Kidney (tissue), 14 donors: ENCODE data around the gene TCEANC2. TPM values are rescaled to one million over a fixed set of nuclear protein-coding genes. Genes with fewer than 3 reads are reported as not detected.

Experiments
- DNase-seq, 5 donors: peaks; one replicate each; pipeline ENCODE4 v3.0.0-alpha.2; 2013 to 2020
- FAIRE-seq: peaks from 2 replicates; lab custom pipeline; 2012; peaks lifted over from hg19 to GRCh38; lab: Jason Lieb, UNC
- H3K27ac ChIP-seq, 2 donors: one replicate each; pipeline ENCODE4 v1.7.0; 2013; ENCODE audit warnings: low read depth in 2 of 2, low read length in 2 of 2, inconsistent platforms in 1 of 2
- H3K27me3 ChIP-seq: one replicate; pipeline ENCODE4 v1.7.1; 2013; ENCODE audit warnings: low read length, inconsistent platforms; ENCODE audit not compliant: control insufficient read depth, insufficient read depth
- H3K36me3 ChIP-seq, 3 donors: one replicate each; pipeline versions ENCODE4 v1.7.0 to v1.7.1; 2013; ENCODE audit warnings: low read length in 3 of 3, control low read depth in 1 of 3, inconsistent platforms in 1 of 3; ENCODE audit not compliant: insufficient read depth in 3 of 3, control insufficient read depth in 2 of 3
- H3K4me1 ChIP-seq, 3 donors: one replicate each; pipeline versions ENCODE4 v1.7.0 to v1.7.1; 2013; ENCODE audit warnings: low read length in 3 of 3, inconsistent platforms in 1 of 3, low read depth in 1 of 3; ENCODE audit not compliant: control insufficient read depth in 2 of 3, insufficient read depth in 2 of 3
- H3K4me3 ChIP-seq, 3 donors: one replicate each; pipeline versions ENCODE4 v1.7.0 to v1.8.1; 2013; ENCODE audit warnings: low read length in 3 of 3, control low read depth in 1 of 3, inconsistent platforms in 1 of 3
- H3K9ac ChIP-seq, 3 donors: one replicate each; pipeline versions ENCODE4 v1.7.0 to v1.7.1; 2013; ENCODE audit warnings: low read length in 3 of 3, control low read depth in 1 of 3, inconsistent platforms in 1 of 3
- H3K9me3 ChIP-seq, 3 donors: one replicate each; pipeline versions ENCODE4 v1.7.0 to v1.7.1; 2013; ENCODE audit warnings: low read length in 3 of 3, control low read depth in 1 of 3, inconsistent platforms in 1 of 3; ENCODE audit not compliant: control insufficient read depth in 2 of 3, insufficient read depth in 1 of 3
- intact Hi-C: fragments of 100-400 bp; cut with DNase I; formaldehyde crosslinking; loops from one replicate; pipeline ENCODE4 v1.11.1; 2022
- polyA plus RNA-seq: library from polyadenylated mRNA; stranded (reverse); fragments of 350-450 nt; fragmentation: Illumina TruSeq; extraction: RNeasy Lipid Tissue Mini Kit (QIAGEN cat#74804); gene quantifications from one replicate; pipeline ENCODE4 v1.2.3, GENCODE V29; 2014; ENCODE audit warnings: low read depth, low replicate concordance; ENCODE audit not compliant: insufficient read depth
- total RNA-seq: library from RNA; stranded (reverse); fragmentation: NEBNext Ultra II Directional; extraction: Animal tissue kit (Norgen Biotek cat#: 25700); gene quantifications from one replicate; pipeline ENCODE4 v1.2.1, GENCODE V29; 2021
- TF ChIP-seq, protein P1 (sequence below): IDR thresholded peaks from 3 replicates; pipeline ENCODE4 v1.5.1; 2012; ENCODE audit warnings: mild to moderate bottlenecking, moderate library complexity, borderline replicate concordance; ENCODE audit not compliant: insufficient read depth; ENCODE audit errors: extremely low read depth
- donor health status: control.
- donor health status: control.
- donor health status: control.
- donor health status: control.
- donor health status: control.
- donor health status: DM: yes; HTN: yes; CAD: no.
- donor health status: Normal renal cell carcinoma (clear cell type).

The TCEANC2 gene
- total and polyA plus RNA-seq, 2 donors from 2014 or later, result 3.1 to 5.1 TPM

DNA sequence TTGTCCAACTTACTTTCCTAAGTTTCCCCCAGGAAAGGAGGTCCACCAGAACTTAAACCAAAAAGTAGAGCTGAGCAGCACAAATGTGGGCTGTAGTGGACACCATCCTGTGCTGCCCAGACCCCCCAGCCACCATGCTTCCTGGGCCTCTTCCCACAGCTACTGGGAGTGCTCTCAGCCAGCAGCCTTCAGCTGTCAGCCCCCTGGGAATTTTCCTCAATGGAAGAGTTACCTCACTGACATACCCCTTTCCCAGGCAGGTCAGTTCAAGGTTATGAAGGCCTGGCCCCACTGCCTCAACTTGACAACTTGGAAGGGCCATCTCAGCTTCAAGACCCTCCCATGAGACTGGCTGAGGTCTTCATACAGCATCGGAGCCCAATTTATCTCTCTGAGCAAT is 51.7 kb downstream of the TCEANC2 start:
- no peak overlapping the region for H3K4me3 ChIP-seq
- H3K9me3 ChIP-seq, result no peaks in the 10 kb centered on the region
- H3K4me1 ChIP-seq, result no peaks in the 10 kb centered on the region
- no peak for FAIRE-seq
- no peak overlapping the region for H3K9ac ChIP-seq
- TF ChIP-seq, protein P1, sequence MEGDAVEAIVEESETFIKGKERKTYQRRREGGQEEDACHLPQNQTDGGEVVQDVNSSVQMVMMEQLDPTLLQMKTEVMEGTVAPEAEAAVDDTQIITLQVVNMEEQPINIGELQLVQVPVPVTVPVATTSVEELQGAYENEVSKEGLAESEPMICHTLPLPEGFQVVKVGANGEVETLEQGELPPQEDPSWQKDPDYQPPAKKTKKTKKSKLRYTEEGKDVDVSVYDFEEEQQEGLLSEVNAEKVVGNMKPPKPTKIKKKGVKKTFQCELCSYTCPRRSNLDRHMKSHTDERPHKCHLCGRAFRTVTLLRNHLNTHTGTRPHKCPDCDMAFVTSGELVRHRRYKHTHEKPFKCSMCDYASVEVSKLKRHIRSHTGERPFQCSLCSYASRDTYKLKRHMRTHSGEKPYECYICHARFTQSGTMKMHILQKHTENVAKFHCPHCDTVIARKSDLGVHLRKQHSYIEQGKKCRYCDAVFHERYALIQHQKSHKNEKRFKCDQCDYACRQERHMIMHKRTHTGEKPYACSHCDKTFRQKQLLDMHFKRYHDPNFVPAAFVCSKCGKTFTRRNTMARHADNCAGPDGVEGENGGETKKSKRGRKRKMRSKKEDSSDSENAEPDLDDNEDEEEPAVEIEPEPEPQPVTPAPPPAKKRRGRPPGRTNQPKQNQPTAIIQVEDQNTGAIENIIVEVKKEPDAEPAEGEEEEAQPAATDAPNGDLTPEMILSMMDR, result no peak
- H3K27ac ChIP-seq, result no peak overlapping the region
- H3K36me3 ChIP-seq, result no peaks in the 10 kb centered on the region
- DNase-seq, result no peak
- no peaks in the 10 kb centered on the region for H3K27me3 ChIP-seq
- intact Hi-C loops, result no loop called here

DNA sequence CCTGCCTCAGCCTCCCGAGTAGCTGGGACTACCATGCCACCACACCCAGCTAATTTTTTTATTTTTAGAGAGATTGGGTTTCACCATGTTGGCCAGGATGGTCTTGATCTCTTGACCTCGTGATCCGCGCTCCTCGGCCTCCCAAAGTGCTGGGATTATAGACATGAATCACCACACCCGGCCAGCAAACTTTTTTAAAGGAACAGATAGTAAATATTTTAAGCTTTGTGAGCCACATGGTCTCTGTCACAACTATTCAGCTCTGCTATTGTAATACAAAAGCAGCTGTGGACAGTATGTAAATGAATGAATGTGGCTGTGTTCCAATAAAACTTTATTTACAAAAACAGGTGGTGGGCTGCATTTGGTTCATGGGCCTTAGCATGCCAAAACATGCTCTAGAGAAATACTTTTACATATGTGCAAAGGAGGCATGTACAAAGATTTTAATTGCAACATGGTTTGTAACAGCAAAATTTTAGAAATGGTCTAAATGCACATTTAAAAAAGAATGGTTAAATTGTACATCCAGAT is 52.4 kb downstream of the TCEANC2 start:
- FAIRE-seq (no peak), DNase-seq (no peak)
- H3K9me3 ChIP-seq, result no peaks in the 10 kb centered on the region
- intact Hi-C loops, result no loop called here
- TF ChIP-seq, protein P1, result no peak
- no peaks in the 10 kb centered on the region for H3K36me3 ChIP-seq
- H3K27me3 ChIP-seq, result no peaks in the 10 kb centered on the region
- H3K4me3 ChIP-seq, result no peak overlapping the region
- no peak overlapping the region for H3K9ac ChIP-seq
- H3K27ac ChIP-seq, result no peak overlapping the region
- H3K4me1 ChIP-seq, result no peaks in the 10 kb centered on the region

DNA sequence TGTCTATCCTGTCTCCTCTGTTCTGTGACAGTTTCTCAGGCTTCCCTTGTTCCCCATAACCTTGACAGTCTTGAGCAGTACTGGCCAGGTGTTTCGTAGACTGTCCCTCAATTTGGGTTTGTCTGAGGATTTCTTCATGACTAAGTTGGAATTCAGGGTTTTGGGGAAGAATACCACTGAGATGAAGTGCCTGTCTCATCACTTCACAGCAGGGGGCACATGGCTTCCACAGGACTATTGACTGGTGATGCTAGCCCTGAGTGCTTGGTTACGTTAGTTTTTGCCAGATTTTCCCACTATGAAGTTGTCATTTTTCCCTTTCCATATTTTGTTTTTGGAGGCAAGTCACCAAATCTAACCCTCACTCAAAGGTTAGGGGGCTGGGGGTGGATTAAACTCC is 53.7 kb downstream of the TCEANC2 start:
- H3K4me1 ChIP-seq, result no peaks in the 10 kb centered on the region
- TF ChIP-seq, protein P1, result no peak
- no peak overlapping the region for H3K9ac ChIP-seq
- H3K27ac ChIP-seq, result no peak overlapping the region
- H3K4me3 ChIP-seq, result no peak overlapping the region
- H3K36me3 ChIP-seq, result no peaks in the 10 kb centered on the region
- H3K27me3 ChIP-seq, result no peaks in the 10 kb centered on the region
- DNase-seq (no peak), FAIRE-seq (no peak)
- no peaks in the 10 kb centered on the region for H3K9me3 ChIP-seq
- intact Hi-C loops, result no loop called here

DNA sequence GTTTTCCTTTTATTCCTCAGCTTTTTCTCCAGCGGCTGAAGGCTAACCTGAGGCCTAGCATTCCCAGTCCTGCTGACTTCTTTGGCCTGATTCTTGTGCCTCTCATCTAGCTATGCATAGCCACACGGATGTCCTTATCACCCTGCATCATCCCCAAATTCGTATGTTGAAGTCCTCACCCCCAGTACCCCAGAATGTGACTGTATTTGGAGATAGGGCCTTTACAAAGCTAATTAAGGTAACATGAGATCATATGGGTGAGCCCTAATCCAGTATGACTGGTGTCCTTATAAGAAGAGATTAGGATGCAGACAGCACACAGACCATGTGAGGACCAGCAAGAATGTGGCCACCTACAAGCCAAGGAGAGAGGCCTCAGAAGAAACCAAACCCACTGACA is 54.7 kb downstream of the TCEANC2 start:
- no peaks in the 10 kb centered on the region for H3K27me3 ChIP-seq
- no peak overlapping the region for H3K4me3 ChIP-seq
- DNase-seq (no peak), FAIRE-seq (no peak)
- no peaks in the 10 kb centered on the region for H3K36me3 ChIP-seq
- no peak overlapping the region for H3K27ac ChIP-seq
- TF ChIP-seq, protein P1, result no peak
- intact Hi-C loops, result no loop called here
- peaks cover 0 to 3% (median 0%) of the 10 kb centered on the region in 3 donors for H3K4me1 ChIP-seq
- no peak overlapping the region for H3K9ac ChIP-seq
- H3K9me3 ChIP-seq, result no peaks in the 10 kb centered on the region
